ENCODE measurements around the gene CTXND1. TPM values are rescaled to one million over a fixed set of nuclear protein-coding genes. Genes with fewer than 3 reads are reported as not detected.

CTXND1 gene
- total RNA-seq, 1 experiment from 2014 or later: not detected

GRCh38 chr15:80249973-80250372, 2.0 kb downstream of the CTXND1 start:
- Mint-ChIP-seq H3K4me1 (peaks cover 10 to 17% of the 10 kb centered on the region in 2 experiments; a peak in 3 of 4 replicates), H3K9me3 (no peaks in the 10 kb centered on the region; a peak in 2 of 5 replicates), H3K4me3 (no peak overlapping the region), H3K36me3 (ENCODE audit: insufficient read depth in 1 of 3, low read depth in 3 of 3) (no peaks in the 10 kb centered on the region), H3K27me3 (ENCODE audit: low read depth) (peaks cover 85% of the 10 kb centered on the region), H3K27ac (no peak overlapping the region)
- H3K4me2 ChIP-seq (ENCODE audit: insufficient read depth, insufficient read length, low read length): no peak overlapping the region
- DNase-seq: no peak
- H4K91ac ChIP-seq (ENCODE audit: insufficient read length, low read depth, low read length): no peak overlapping the region
- no peaks in the 10 kb centered on the region for H3K79me1 ChIP-seq (ENCODE audit: insufficient read depth, low read depth, low read length, poor library complexity, severe bottlenecking)
- no peak overlapping the region for H3K4ac ChIP-seq (ENCODE audit: low read depth, low read length)
- no peak overlapping the region for H3K27ac ChIP-seq (ENCODE audit: insufficient read length, low read depth, low read length)
- H2BK15ac ChIP-seq (ENCODE audit: low read depth, low read length): no peak overlapping the region
- no peak overlapping the region for H3K56ac ChIP-seq (ENCODE audit: insufficient read length, low read depth, low read length)
- no peak overlapping the region for H4K8ac ChIP-seq (replicated peaks; ENCODE audit: insufficient read length, low read depth, low read length)
- no peaks in the 10 kb centered on the region for H3K79me2 ChIP-seq (ENCODE audit: insufficient read depth, low read length)
- no peak overlapping the region for H2BK20ac ChIP-seq (ENCODE audit: low read depth, low read length, poor library complexity, severe bottlenecking)
- H3K27me3 ChIP-seq (ENCODE audit: insufficient read depth, low read length): peaks cover 17% of the 10 kb centered on the region; the same call in 1 of the 2 replicates
- H3K23me2 ChIP-seq (ENCODE audit: insufficient read length, low read depth, low read length, poor library complexity, severe bottlenecking): no peaks in the 10 kb centered on the region
- no peak overlapping the region for H3K9ac ChIP-seq (ENCODE audit: extremely low read depth, insufficient read length, low read length)
- TF ChIP-seq CTCF (conservative IDR thresholded peaks at IDR 0.05): no peak
- no peak overlapping the region for H3T11ph ChIP-seq (ENCODE audit: low read length)
- H3K23ac ChIP-seq (ENCODE audit: insufficient read length, low read depth, low read length): no peak overlapping the region
- H4K5ac ChIP-seq (ENCODE audit: insufficient read length, low read depth, low read length): no peak overlapping the region
- H2AFZ ChIP-seq (ENCODE audit: low read length): no peak overlapping the region
- H2BK5ac ChIP-seq (ENCODE audit: insufficient read length, low read length): no peak overlapping the region
- H4K20me1 ChIP-seq (ENCODE audit: control insufficient read depth, insufficient read depth, insufficient read length): no peaks in the 10 kb centered on the region
- H2BK12ac ChIP-seq (ENCODE audit: insufficient read length, low read depth, low read length): no peak overlapping the region
- no peak overlapping the region for H3K14ac ChIP-seq (ENCODE audit: insufficient read depth, low read length)
- no peak overlapping the region for H2BK120ac ChIP-seq (ENCODE audit: low read depth, low read length, poor library complexity, severe bottlenecking)
- H3K9me3 ChIP-seq (ENCODE audit: control insufficient read depth, low read depth, low read length): no peaks in the 10 kb centered on the region
- no CpG with 5 or more reads among the region's 2 CpGs for WGBS (ENCODE audit: extremely low coverage, insufficient read length, low lambda C conversion rate)
- no peak overlapping the region for H3K18ac ChIP-seq (ENCODE audit: insufficient read length, low read depth, low read length)
- no peak overlapping the region for H2AK5ac ChIP-seq (ENCODE audit: insufficient read length, low read length)
- no peaks in the 10 kb centered on the region for H3K4me1 ChIP-seq (ENCODE audit: insufficient read depth, low read length)
